ENCODE data around the gene NFKB1. TPM values are rescaled to one million over a fixed set of nuclear protein-coding genes. Genes with fewer than 3 reads are reported as not detected.

The NFKB1 gene
- total RNA-seq, 1 experiment from 2014 or later = 27.3 TPM

GRCh38 chr4:102533348-102533747 is 32.2 kb downstream of the NFKB1 start:
- no peak for DNase-seq (ENCODE audit: low spot score)

DNA sequence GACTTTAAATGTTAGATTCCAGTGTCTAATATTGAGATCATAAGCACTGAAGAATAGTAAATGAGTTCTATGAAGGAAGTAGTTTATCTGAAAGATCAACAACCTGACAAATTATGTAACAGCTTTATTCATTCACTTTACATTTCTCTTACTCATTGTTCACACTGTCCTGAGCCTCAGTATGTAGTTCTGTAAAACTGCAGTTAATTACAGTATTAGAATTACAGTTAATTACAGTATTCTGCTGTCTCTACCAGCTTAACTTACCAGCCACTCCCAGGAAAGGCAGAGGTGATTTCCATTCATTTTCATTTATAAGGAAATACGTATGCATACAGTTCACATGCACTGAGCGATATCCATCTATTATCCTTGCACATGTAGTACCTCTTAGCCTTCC is 32.7 kb downstream of the NFKB1 start:
- no peak for DNase-seq (ENCODE audit: low spot score)

- no peak for DNase-seq (ENCODE audit: low spot score)
Measured at GRCh38 chr4:102534845-102535244, 33.7 kb downstream of the NFKB1 start.

DNA sequence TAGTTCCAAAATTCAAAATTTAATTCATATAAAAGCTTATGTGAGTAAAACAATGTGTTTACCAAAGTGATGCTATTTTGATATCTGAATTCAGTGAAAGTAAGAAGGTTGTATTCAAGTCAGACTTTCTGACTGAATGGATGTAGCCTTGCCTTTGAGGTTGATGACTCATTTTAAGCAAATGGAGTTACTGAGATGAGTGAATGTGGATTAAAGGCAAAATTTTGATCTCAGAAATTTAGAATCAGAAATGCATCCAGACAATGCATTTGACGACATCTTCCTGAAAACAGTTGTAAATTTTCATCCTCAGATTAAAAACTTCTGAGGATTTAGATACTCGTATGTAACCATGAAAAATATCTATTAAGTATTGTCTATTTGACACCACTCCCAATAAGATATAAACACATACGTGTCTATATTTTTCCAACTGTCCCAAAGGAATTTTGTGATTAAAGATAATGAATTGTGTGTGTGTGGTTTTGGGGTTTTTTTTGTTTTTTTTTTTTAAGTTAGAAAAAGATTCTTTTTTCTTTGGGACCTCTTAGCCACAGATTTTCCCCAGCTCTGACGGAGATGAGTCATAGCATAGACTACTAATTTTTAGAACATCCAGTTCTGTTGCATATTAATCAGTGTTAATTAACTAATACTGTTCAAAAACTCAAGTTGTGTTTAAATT is 34.4 kb downstream of the NFKB1 start:
- DNase-seq (ENCODE audit: low spot score) = peak; percentile 59

DNA sequence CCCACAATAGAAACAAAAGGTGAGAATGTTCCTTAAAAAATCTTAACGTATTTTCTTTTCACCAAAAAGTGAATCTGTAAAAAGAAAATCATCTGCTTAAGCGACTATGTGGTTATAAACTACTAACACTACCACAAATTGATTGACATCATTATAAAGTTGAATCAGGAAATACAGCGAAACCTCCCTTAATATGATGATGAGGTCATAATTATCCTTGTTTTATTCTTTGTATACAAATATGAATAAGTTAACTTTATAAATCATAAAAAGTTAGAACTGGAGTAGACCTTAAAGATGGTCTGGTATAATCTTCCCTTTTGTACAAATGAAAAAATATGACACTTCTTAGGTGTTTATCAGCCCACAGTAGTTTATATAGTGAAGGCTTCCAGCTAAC is 35.6 kb downstream of the NFKB1 start:
- DNase-seq (ENCODE audit: low spot score) = no peak

GRCh38 chr4:102537269-102537668 is 36.1 kb downstream of the NFKB1 start:
- no peak for DNase-seq (ENCODE audit: low spot score)

DNA sequence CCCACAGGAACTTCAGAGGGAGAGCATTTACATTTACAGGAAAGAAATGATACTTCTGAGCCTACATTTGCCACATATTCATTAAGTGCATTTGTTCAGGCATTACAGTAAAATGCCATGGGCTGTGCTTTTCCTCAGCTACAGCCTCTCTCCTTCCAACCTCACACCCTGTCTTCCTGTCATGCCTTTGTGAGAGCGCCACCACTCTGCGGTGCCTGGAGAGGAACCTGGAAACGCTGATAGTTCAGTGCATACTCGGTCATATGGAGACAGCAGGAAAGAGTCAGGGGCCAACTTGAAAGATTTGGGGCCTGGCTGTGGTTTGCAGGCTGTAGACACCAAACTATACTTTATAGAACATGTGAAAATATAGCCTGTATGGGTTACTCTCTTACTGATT is 40.5 kb downstream of the NFKB1 start:
- DNase-seq (ENCODE audit: low spot score) = no peak

GRCh38 chr4:102543030-102543928 is 42.1 kb downstream of the NFKB1 start:
- DNase-seq (ENCODE audit: low spot score) = no peak

DNA sequence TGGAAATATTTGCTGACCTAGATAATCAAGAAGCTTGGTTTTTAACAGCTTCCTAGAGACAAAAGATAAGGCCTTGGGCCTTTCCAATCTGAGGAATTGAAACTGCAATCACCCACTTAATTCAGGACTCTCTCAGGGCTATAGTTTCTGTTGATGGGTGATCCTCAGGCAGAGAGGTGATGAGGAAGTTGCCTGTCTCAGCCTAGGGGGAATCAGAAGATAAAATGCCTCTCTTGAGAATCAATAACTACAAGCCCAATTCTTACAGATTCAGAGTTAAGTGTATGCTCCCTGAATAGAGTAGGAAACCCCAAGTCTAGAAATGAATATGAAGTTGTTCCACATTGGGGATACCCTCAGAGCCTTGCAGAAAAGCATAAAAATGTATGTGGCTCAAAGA is 45.5 kb downstream of the NFKB1 start:
- no peak for DNase-seq (ENCODE audit: low spot score)

DNA sequence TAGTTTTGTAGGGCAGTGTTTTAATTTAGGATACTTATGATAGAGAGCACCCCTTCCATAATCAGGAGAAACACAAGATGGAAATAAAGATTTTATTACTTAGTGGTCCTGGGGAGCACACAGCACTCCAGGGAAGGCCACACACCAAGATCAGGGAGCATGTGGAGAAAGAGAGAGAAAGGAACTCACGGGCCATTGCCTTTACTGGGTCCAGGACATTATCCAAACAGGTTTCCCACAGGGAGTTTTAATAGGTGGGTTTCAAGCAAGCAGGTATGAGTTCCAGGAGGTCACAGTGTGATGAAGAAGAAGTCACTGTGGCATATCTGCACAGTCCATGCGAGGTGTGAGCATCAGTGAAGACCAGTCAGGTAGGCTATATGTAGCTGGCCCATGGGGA is 46.8 kb downstream of the NFKB1 start:
- no peak for DNase-seq (ENCODE audit: low spot score)

DNA sequence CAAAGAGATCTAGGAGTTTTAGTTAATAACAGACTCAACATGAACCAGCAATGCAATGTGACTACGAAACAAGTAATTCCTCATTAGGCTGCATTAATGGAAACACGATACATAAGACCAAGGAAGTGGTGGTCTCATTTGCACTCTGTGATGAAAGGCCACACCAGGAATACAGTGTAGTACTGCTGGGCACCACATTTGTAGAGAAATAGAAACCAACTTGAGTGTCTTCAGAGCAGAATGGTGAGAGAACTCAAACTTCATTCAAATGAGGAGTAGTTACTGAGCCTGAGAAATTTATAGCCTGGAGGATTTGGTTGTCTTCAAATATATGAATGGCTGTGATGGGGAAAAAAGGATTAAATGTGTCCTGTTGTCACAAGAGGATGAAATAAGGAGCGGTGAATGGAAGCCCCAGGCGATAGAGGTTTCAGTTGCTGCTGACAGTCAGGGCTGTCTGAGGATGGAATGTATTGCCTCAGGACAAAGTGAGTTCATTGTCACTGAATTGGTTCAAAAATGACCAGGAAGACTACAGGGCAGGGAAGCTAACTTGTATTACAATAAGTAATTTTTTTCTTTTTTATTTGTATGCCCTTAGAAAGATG is 50.9 kb downstream of the NFKB1 start:
- peak; percentile 22 for DNase-seq (ENCODE audit: low spot score)

- DNase-seq (ENCODE audit: low spot score) = peak; percentile 35
Measured at GRCh38 chr4:102552781-102553180, 51.6 kb downstream of the NFKB1 start.

DNA sequence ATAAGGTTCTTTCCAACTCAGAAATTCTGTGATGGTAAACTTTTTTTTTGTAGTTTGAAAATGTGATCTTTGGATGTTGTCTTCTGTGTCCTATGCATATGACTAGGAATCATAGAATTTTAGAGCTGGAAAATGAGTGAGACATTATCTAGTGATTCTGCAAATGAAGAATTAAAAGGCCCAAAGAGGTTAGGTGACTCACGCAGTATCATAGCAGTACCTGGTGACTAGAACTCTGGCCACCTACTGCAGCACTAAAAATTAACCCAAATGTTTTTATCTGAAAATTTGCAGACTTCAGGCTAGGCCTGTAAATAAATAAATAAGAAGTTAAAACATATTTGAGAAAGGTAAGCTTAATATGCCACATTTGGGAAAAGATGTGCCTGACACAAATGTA is 52.8 kb downstream of the NFKB1 start:
- peak; percentile 24 for DNase-seq (ENCODE audit: low spot score)

DNA sequence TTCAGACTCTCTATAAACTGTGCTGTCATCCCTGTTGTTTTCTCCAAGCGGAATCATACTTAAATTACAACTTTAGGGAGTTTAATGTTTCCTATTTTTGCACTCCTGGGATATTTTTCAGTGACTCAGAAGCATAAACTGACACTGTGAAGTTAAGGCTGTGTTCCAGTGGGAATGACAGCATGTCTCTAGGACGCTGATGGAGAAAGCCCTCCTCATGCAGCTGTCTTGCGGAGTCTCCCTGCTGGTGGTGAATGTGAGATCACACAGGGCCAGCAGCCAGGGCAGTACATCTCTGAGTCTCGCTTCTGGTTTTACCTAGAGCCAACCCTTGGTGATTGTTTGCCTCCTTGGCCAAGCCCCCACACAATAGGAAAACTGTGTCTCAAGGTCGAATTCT is 53.3 kb downstream of the NFKB1 start:
- peak; percentile 66 for DNase-seq (ENCODE audit: low spot score)

- DNase-seq (ENCODE audit: low spot score) = no peak
Measured at GRCh38 chr4:102554992-102555391, 53.8 kb downstream of the NFKB1 start.

- DNase-seq (ENCODE audit: low spot score) = no peak
Measured at GRCh38 chr4:102557636-102558035, 56.5 kb downstream of the NFKB1 start.

DNA sequence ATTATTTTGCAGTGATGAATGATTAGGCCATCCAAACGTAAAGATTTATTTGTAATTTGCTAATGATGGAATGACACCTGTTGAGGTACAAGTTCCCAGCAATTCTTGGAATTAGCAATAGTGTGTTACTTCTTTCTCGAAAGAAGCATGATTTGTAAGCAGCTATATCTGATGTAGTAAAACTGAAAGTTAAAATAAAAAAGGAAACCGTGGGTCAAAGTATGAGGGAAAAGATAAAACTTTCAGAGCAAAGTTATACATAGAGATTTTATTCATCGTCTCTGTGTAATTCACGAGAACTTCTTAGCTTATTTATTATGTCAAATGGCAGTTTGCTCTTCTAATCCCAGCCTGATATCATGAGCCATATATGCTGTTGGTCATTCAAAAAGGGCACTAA is 59.0 kb downstream of the NFKB1 start:
- DNase-seq (ENCODE audit: low spot score) = no peak

GRCh38 chr4:102560571-102561341 is 59.6 kb downstream of the NFKB1 start:
- no peak for DNase-seq (ENCODE audit: low spot score)

GRCh38 chr4:102563000-102563399 is 61.8 kb downstream of the NFKB1 start:
- DNase-seq (ENCODE audit: low spot score) = no peak

- peak; percentile 19 for DNase-seq (ENCODE audit: low spot score)
Measured at GRCh38 chr4:102564399-102565059, 63.4 kb downstream of the NFKB1 start.

DNA sequence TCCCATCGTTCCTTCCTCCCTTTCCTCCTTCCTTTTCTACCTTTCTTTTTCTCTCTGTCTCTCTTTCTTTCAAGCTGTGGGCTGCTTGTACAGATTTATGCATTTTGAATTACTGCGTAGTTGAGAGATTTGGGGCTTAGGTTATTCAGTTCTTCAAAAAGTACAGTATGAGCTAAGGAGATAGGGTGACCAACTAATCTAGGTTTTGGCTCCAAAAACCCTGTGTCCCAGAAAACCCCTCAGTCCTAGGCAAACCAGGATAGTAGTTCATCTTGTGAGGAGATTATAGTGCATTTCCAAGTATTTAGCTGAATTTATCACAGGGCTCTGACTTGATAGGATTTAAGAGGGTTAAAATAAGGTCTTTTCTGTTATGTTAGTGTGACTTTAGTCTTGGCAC is 64.5 kb downstream of the NFKB1 start:
- DNase-seq (ENCODE audit: low spot score) = no peak
